ENCODE data around the gene RAPGEFL1.
A peak's percentile ranks its signal among the peaks of the same experiment; 100 is the strongest.

RAPGEFL1 gene

GRCh38 chr17:40176754-40177110, 538 bp upstream of the RAPGEFL1 start:
- peak overlapping the region; percentile 84; the same call in 1 of the 2 replicates for H3K4me3 ChIP-seq
- DNase-seq (ENCODE audit: low read depth, low spot score): no peak

GRCh38 chr17:40178021-40178601, 841 bp downstream of the RAPGEFL1 start:
- TF ChIP-seq EZH2 (IDR thresholded peaks at IDR 0.05): no peak

More at GRCh38 chr17:40176754-40177110, 538 bp upstream of the RAPGEFL1 start:
- H3K27ac ChIP-seq: no peak overlapping the region
- H3K36me3 ChIP-seq (ENCODE audit: insufficient read depth, low read length): peaks cover 28% of the 10 kb centered on the region
- no peak overlapping the region for H3K9ac ChIP-seq (ENCODE audit: insufficient read length)
- TF ChIP-seq POLR2AphosphoS5 (IDR thresholded peaks at IDR 0.05; ENCODE audit: borderline replicate concordance, low read depth, low read length) (no peak), EZH2 (IDR thresholded peaks at IDR 0.05) (no peak), FOXP2 (optimal IDR thresholded peaks at IDR 0.05; ENCODE audit: control extremely low read depth, extremely low read length, insufficient read depth) (no peak)
- H3K9me3 ChIP-seq (ENCODE audit: low read depth, low read length): no peaks in the 10 kb centered on the region

GRCh38 chr17:40178660-40179059, 1.4 kb downstream of the RAPGEFL1 start:
- DNase-seq (ENCODE audit: low read depth, low spot score): no peak
- Histone ChIP-seq H3K9ac (ENCODE audit: insufficient read length) (no peak overlapping the region), H3K9me3 (ENCODE audit: low read depth, low read length) (no peaks in the 10 kb centered on the region), H3K4me3 (peak overlapping the region; percentile 84; the same call in 1 of the 2 replicates), H3K27ac (no peak overlapping the region), H3K36me3 (ENCODE audit: insufficient read depth, low read length) (peaks cover 10% of the 10 kb centered on the region; the same call in 1 of the 2 replicates)
- TF ChIP-seq POLR2AphosphoS5 (IDR thresholded peaks at IDR 0.05; ENCODE audit: borderline replicate concordance, low read depth, low read length): no peak
- TF ChIP-seq FOXP2 (optimal IDR thresholded peaks at IDR 0.05; ENCODE audit: control extremely low read depth, extremely low read length, insufficient read depth): no peak
- no peak for TF ChIP-seq EZH2 (IDR thresholded peaks at IDR 0.05)

More at GRCh38 chr17:40178021-40178601, 841 bp downstream of the RAPGEFL1 start:
- H3K9me3 ChIP-seq (ENCODE audit: low read depth, low read length): no peaks in the 10 kb centered on the region
- no peak overlapping the region for H3K27ac ChIP-seq
- H3K9ac ChIP-seq (ENCODE audit: insufficient read length): peak overlapping the region; percentile 69
- no peak for DNase-seq (ENCODE audit: low read depth, low spot score)
- peaks cover 14% of the 10 kb centered on the region; the same call in 1 of the 2 replicates for H3K36me3 ChIP-seq (ENCODE audit: insufficient read depth, low read length)
- peak overlapping the region; percentile 84 for H3K4me3 ChIP-seq

- no peak overlapping the region for H3K9ac ChIP-seq (ENCODE audit: insufficient read length)
- peaks cover 7% of the 10 kb centered on the region; the same call in 1 of the 2 replicates for H3K36me3 ChIP-seq (ENCODE audit: insufficient read depth, low read length)
These were observed 2.8 kb downstream of the RAPGEFL1 start for GRCh38 chr17:40179923-40180659.

GRCh38 chr17:40180694-40181093, 3.4 kb downstream of the RAPGEFL1 start:
- no peak for DNase-seq (ENCODE audit: low read depth, low spot score)
- TF ChIP-seq EZH2 (IDR thresholded peaks at IDR 0.05) (no peak), POLR2AphosphoS5 (IDR thresholded peaks at IDR 0.05; ENCODE audit: borderline replicate concordance, low read depth, low read length) (no peak), FOXP2 (optimal IDR thresholded peaks at IDR 0.05; ENCODE audit: control extremely low read depth, extremely low read length, insufficient read depth) (no peak)
- Histone ChIP-seq H3K27ac (peak overlapping the region; percentile 54; the same call in 1 of the 2 replicates), H3K9ac (ENCODE audit: insufficient read length) (no peak overlapping the region), H3K9me3 (ENCODE audit: low read depth, low read length) (no peaks in the 10 kb centered on the region), H3K4me3 (no peak overlapping the region), H3K36me3 (ENCODE audit: insufficient read depth, low read length) (peaks cover 7% of the 10 kb centered on the region; the same call in 1 of the 2 replicates)

More at GRCh38 chr17:40179923-40180659, 2.8 kb downstream of the RAPGEFL1 start:
- H3K9me3 ChIP-seq (ENCODE audit: low read depth, low read length): no peaks in the 10 kb centered on the region
- no peak for TF ChIP-seq EZH2 (IDR thresholded peaks at IDR 0.05)
- TF ChIP-seq POLR2AphosphoS5 (IDR thresholded peaks at IDR 0.05; ENCODE audit: borderline replicate concordance, low read depth, low read length): no peak
- TF ChIP-seq FOXP2 (optimal IDR thresholded peaks at IDR 0.05; ENCODE audit: control extremely low read depth, extremely low read length, insufficient read depth): no peak
- DNase-seq (ENCODE audit: low read depth, low spot score): no peak
- H3K4me3 ChIP-seq: no peak overlapping the region; the same call in 1 of the 2 replicates
- H3K27ac ChIP-seq: peak overlapping the region; percentile 70

- no peak overlapping the region for H3K9ac ChIP-seq (ENCODE audit: insufficient read length)
- TF ChIP-seq POLR2AphosphoS5 (IDR thresholded peaks at IDR 0.05; ENCODE audit: borderline replicate concordance, low read depth, low read length) (no peak), FOXP2 (optimal IDR thresholded peaks at IDR 0.05; ENCODE audit: control extremely low read depth, extremely low read length, insufficient read depth) (no peak), EZH2 (IDR thresholded peaks at IDR 0.05) (no peak)
- peaks cover 7% of the 10 kb centered on the region; the same call in 1 of the 2 replicates for H3K36me3 ChIP-seq (ENCODE audit: insufficient read depth, low read length)
- no peak overlapping the region for H3K4me3 ChIP-seq
- DNase-seq (ENCODE audit: low read depth, low spot score): no peak
- H3K9me3 ChIP-seq (ENCODE audit: low read depth, low read length): no peaks in the 10 kb centered on the region
- H3K27ac ChIP-seq: no peak overlapping the region
These were observed 3.9 kb downstream of the RAPGEFL1 start for GRCh38 chr17:40181205-40181604.

GRCh38 chr17:40182606-40183005, 5.3 kb downstream of the RAPGEFL1 start:
- H3K36me3 ChIP-seq (ENCODE audit: insufficient read depth, low read length): no peaks in the 10 kb centered on the region
- H3K9ac ChIP-seq (ENCODE audit: insufficient read length): no peak overlapping the region
- H3K4me3 ChIP-seq: no peak overlapping the region
- H3K27ac ChIP-seq: no peak overlapping the region
- TF ChIP-seq FOXP2 (optimal IDR thresholded peaks at IDR 0.05; ENCODE audit: control extremely low read depth, extremely low read length, insufficient read depth): no peak
- no peak for TF ChIP-seq POLR2AphosphoS5 (IDR thresholded peaks at IDR 0.05; ENCODE audit: borderline replicate concordance, low read depth, low read length)
- no peak for TF ChIP-seq EZH2 (IDR thresholded peaks at IDR 0.05)
- DNase-seq (ENCODE audit: low read depth, low spot score): no peak
- H3K9me3 ChIP-seq (ENCODE audit: low read depth, low read length): no peaks in the 10 kb centered on the region

- no peak overlapping the region for H3K27ac ChIP-seq
- no peaks in the 10 kb centered on the region for H3K9me3 ChIP-seq (ENCODE audit: low read depth, low read length)
- DNase-seq (ENCODE audit: low read depth, low spot score): no peak
- no peaks in the 10 kb centered on the region; the same call in 1 of the 2 replicates for H3K36me3 ChIP-seq (ENCODE audit: insufficient read depth, low read length)
- no peak overlapping the region for H3K9ac ChIP-seq (ENCODE audit: insufficient read length)
- no peak overlapping the region for H3K4me3 ChIP-seq
- TF ChIP-seq POLR2AphosphoS5 (IDR thresholded peaks at IDR 0.05; ENCODE audit: borderline replicate concordance, low read depth, low read length): no peak
- no peak for TF ChIP-seq FOXP2 (optimal IDR thresholded peaks at IDR 0.05; ENCODE audit: control extremely low read depth, extremely low read length, insufficient read depth)
- TF ChIP-seq EZH2 (IDR thresholded peaks at IDR 0.05): no peak
These were observed 10.0 kb downstream of the RAPGEFL1 start for GRCh38 chr17:40187238-40187637.

All from SK-N-MC (cell line).